HL-60 (cell line): ENCODE measurements around the gene IFIT5.

ENCODE experiments used
- DNase-seq, 2 experiments: peaks; one replicate each; pipeline ENCODE4 v3.0.0-alpha.2; 2010 to 2020; ENCODE audit warnings: low read depth in 1 of 2, low spot score in 1 of 2
- H3K27ac ChIP-seq: fragments of 250-450 bp; sonication (Bioruptor Pico); replicated peaks from 2 replicates; pipeline ENCODE4 v1.5.1; 2020; ENCODE audit warnings: mild to moderate bottlenecking, moderate library complexity
- H3K27me3 ChIP-seq: fragments of 250-450 bp; sonication (Bioruptor Pico); 2 replicates; pipeline ENCODE4 v1.5.1; 2021; ENCODE audit warnings: mild to moderate bottlenecking, moderate library complexity; ENCODE audit not compliant: insufficient read depth, poor library complexity, severe bottlenecking
- H3K4me3 ChIP-seq: replicated peaks from 2 replicates; pipeline ENCODE4 v1.5.1; 2011; ENCODE audit warnings: mild to moderate bottlenecking, control low read depth, low read length; ENCODE audit not compliant: insufficient read depth
- GABPA ChIP-seq: IDR thresholded peaks from 2 replicates; pipeline ENCODE4 v1.6.1; 2012; ENCODE audit warnings: low read depth
- POLR2AphosphoS5 ChIP-seq: IDR thresholded peaks from 2 replicates; pipeline ENCODE4 v1.6.1; 2012; ENCODE audit warnings: low read depth
- SPI1 ChIP-seq: IDR thresholded peaks from 2 replicates; pipeline ENCODE4 v1.6.1; 2012; ENCODE audit warnings: low read depth, mild to moderate bottlenecking, borderline replicate concordance
- TF ChIP-seq, protein P1 (sequence below): IDR thresholded peaks from 2 replicates; pipeline ENCODE4 v1.6.1; 2012; ENCODE audit warnings: low read depth; ENCODE audit not compliant: insufficient replicate concordance
- TF ChIP-seq, protein P2 (sequence below): IDR thresholded peaks from one replicate; pipeline ENCODE4 v1.5.1; 2011; ENCODE audit warnings: low read length, control low read depth, inconsistent platforms; ENCODE audit not compliant: insufficient read depth

The IFIT5 gene

GRCh38 chr10:89427629-89428028 lies 13.3 kb downstream of the IFIT5 start:
- DNase-seq: no peak
- Histone ChIP-seq H3K27me3 (peaks cover 10% of the 10 kb centered on the region), H3K27ac (no peak overlapping the region), H3K4me3 (no peak overlapping the region)
- TF ChIP-seq, protein P1, sequence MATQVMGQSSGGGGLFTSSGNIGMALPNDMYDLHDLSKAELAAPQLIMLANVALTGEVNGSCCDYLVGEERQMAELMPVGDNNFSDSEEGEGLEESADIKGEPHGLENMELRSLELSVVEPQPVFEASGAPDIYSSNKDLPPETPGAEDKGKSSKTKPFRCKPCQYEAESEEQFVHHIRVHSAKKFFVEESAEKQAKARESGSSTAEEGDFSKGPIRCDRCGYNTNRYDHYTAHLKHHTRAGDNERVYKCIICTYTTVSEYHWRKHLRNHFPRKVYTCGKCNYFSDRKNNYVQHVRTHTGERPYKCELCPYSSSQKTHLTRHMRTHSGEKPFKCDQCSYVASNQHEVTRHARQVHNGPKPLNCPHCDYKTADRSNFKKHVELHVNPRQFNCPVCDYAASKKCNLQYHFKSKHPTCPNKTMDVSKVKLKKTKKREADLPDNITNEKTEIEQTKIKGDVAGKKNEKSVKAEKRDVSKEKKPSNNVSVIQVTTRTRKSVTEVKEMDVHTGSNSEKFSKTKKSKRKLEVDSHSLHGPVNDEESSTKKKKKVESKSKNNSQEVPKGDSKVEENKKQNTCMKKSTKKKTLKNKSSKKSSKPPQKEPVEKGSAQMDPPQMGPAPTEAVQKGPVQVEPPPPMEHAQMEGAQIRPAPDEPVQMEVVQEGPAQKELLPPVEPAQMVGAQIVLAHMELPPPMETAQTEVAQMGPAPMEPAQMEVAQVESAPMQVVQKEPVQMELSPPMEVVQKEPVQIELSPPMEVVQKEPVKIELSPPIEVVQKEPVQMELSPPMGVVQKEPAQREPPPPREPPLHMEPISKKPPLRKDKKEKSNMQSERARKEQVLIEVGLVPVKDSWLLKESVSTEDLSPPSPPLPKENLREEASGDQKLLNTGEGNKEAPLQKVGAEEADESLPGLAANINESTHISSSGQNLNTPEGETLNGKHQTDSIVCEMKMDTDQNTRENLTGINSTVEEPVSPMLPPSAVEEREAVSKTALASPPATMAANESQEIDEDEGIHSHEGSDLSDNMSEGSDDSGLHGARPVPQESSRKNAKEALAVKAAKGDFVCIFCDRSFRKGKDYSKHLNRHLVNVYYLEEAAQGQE: no peak
- TF ChIP-seq POLR2AphosphoS5: no peak
- TF ChIP-seq GABPA: no peak
- TF ChIP-seq, protein P2, sequence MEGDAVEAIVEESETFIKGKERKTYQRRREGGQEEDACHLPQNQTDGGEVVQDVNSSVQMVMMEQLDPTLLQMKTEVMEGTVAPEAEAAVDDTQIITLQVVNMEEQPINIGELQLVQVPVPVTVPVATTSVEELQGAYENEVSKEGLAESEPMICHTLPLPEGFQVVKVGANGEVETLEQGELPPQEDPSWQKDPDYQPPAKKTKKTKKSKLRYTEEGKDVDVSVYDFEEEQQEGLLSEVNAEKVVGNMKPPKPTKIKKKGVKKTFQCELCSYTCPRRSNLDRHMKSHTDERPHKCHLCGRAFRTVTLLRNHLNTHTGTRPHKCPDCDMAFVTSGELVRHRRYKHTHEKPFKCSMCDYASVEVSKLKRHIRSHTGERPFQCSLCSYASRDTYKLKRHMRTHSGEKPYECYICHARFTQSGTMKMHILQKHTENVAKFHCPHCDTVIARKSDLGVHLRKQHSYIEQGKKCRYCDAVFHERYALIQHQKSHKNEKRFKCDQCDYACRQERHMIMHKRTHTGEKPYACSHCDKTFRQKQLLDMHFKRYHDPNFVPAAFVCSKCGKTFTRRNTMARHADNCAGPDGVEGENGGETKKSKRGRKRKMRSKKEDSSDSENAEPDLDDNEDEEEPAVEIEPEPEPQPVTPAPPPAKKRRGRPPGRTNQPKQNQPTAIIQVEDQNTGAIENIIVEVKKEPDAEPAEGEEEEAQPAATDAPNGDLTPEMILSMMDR: no peak
- TF ChIP-seq SPI1: no peak

GRCh38 chr10:89428877-89429276 lies 14.5 kb downstream of the IFIT5 start:
- DNase-seq: no peak
- Histone ChIP-seq H3K27me3 (peaks cover 13% of the 10 kb centered on the region), H3K4me3 (no peak overlapping the region), H3K27ac (no peak overlapping the region)
- TF ChIP-seq, protein P2: no peak
- TF ChIP-seq SPI1: no peak
- TF ChIP-seq, protein P1: no peak
- no peak for TF ChIP-seq GABPA
- no peak for TF ChIP-seq POLR2AphosphoS5

DNA sequence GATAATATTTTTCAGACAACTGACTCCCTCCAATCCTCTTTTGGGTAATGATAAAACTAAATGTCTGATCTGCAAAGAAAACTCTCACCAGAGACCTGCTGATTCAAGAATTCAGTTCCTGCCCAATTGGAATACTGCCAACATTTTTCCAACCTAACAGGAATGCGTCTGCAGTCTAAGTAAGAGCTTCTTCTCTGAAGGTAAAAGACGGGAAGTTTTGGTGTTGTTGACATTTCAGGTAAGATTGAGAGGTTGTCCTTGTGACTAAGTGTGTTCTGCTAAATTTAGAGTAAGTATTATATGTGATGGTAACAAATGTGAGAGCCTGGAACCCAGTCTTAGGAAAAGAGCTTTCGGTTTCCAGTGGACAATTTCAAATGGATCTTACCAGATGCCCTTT lies 17.6 kb downstream of the IFIT5 start:
- peaks cover 21% of the 10 kb centered on the region for H3K27me3 ChIP-seq
- no peak overlapping the region for H3K4me3 ChIP-seq
- no peak overlapping the region for H3K27ac ChIP-seq
- no peak for DNase-seq
- TF ChIP-seq SPI1: no peak
- no peak for TF ChIP-seq POLR2AphosphoS5
- TF ChIP-seq, protein P1: no peak

- Histone ChIP-seq H3K27me3 (peaks cover 13% of the 10 kb centered on the region), H3K4me3 (no peak overlapping the region), H3K27ac (no peak overlapping the region)
- DNase-seq: no peak
- TF ChIP-seq, protein P1: no peak
- TF ChIP-seq, protein P2: no peak
- no peak for TF ChIP-seq POLR2AphosphoS5
- TF ChIP-seq SPI1: no peak
- TF ChIP-seq GABPA: no peak
Observed at GRCh38 chr10:89438525-89438924, 24.2 kb downstream of the IFIT5 start.
